ENCODE data around the gene PALLD. TPM values are rescaled to one million over a fixed set of nuclear protein-coding genes. Genes with fewer than 3 reads are reported as not detected.

The PALLD gene
- polyA plus RNA-seq, 1 donor (not counting 4 experiments of a cell fraction or from before 2014, with no cell fraction given): 136 TPM

DNA sequence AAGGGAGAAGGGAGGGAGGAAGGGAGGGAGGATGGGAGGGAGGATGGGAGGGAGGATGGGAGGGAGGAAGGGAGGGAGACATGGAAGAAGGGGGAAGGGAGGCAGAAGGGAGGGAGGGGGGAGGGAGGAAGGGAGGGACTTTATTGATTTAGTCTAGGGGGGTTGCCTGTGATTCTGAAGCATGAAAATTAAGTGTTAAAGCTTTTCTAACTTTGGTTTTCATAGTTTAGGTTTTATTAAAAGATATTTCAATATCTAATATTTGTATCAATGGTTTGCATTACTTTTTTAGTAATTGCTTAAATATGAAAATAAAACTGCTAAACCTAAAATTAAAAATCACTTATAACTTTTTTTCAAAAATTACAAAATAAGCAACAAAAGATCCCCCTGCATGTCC is 2.4 kb downstream of the PALLD start:
- H3K79me2 ChIP-seq (ENCODE audit: control insufficient read depth, insufficient read depth, low read length): no peaks in the 10 kb centered on the region
- no peaks in the 10 kb centered on the region for H3K9me1 ChIP-seq (ENCODE audit: control insufficient read depth, extremely low read depth, insufficient read depth, low read length)
- H3K4me1 ChIP-seq (ENCODE audit: control insufficient read depth, extremely low read depth, insufficient read depth, low read length): no peaks in the 10 kb centered on the region
- dilution Hi-C loops (cut with MboI; ENCODE audit: extremely low pct_ligation_motif_present, low sequenced_read_pairs): no loop called here
- no peaks in the 10 kb centered on the region for H3K36me3 ChIP-seq (ENCODE audit: control insufficient read depth in 2 of 2, extremely low read depth in 1 of 2, insufficient read depth in 2 of 2, low read length in 2 of 2)
- H3K27ac ChIP-seq (ENCODE audit: control insufficient read depth, insufficient read depth, low read length): no peak overlapping the region
- no peaks in the 10 kb centered on the region for H3K27me3 ChIP-seq (ENCODE audit: control insufficient read depth, extremely low read depth, insufficient read depth, low read length)
- no peak for TF ChIP-seq EZH2 (IDR thresholded peaks at IDR 0.05; ENCODE audit: low read length)
- TF ChIP-seq CTCF (optimal IDR thresholded peaks at IDR 0.05 in 1 of 3, IDR thresholded peaks at IDR 0.05 in 1 of 3, conservative IDR thresholded peaks at IDR 0.05 in 1 of 3; ENCODE audit: extremely low read depth in 1 of 3, insufficient read depth in 2 of 3, low read length in 3 of 3): no peak
- H3K4me3 ChIP-seq (ENCODE audit: control insufficient read depth in 2 of 3, extremely low read depth in 1 of 3, insufficient read depth in 2 of 3, low read depth in 1 of 3, low read length in 3 of 3): no peak overlapping the region
- no peaks in the 10 kb centered on the region for H4K20me1 ChIP-seq (ENCODE audit: control insufficient read depth, extremely low read depth, insufficient read depth, low read length)
- DNase-seq (ENCODE audit: low read depth, low spot score): no peak
- H2AFZ ChIP-seq (ENCODE audit: control insufficient read depth, low read length): no peak overlapping the region
- no peak overlapping the region for H3K9ac ChIP-seq (ENCODE audit: control insufficient read depth, extremely low read depth, insufficient read depth, low read length)
- H3K9me3 ChIP-seq (ENCODE audit: control insufficient read depth, low read depth, low read length): no peaks in the 10 kb centered on the region
- no peak for FAIRE-seq
- H3K4me2 ChIP-seq (ENCODE audit: control insufficient read depth, extremely low read depth, insufficient read depth, low read depth, low read length): no peak overlapping the region

GRCh38 chr4:168501407-168501806 is 4.6 kb downstream of the PALLD start:
- TF ChIP-seq EZH2 (IDR thresholded peaks at IDR 0.05; ENCODE audit: low read length) (no peak), CTCF (optimal IDR thresholded peaks at IDR 0.05 in 1 of 3, IDR thresholded peaks at IDR 0.05 in 1 of 3, conservative IDR thresholded peaks at IDR 0.05 in 1 of 3; ENCODE audit: extremely low read depth in 1 of 3, insufficient read depth in 2 of 3, low read length in 3 of 3) (no peak)
- FAIRE-seq (no peak), DNase-seq (ENCODE audit: low read depth, low spot score) (no peak)
- Histone ChIP-seq H3K9me1 (ENCODE audit: control insufficient read depth, extremely low read depth, insufficient read depth, low read length) (no peaks in the 10 kb centered on the region), H3K27me3 (ENCODE audit: control insufficient read depth, extremely low read depth, insufficient read depth, low read length) (no peaks in the 10 kb centered on the region), H3K79me2 (ENCODE audit: control insufficient read depth, insufficient read depth, low read length) (no peaks in the 10 kb centered on the region), H2AFZ (ENCODE audit: control insufficient read depth, low read length) (no peak overlapping the region), H3K9me3 (ENCODE audit: control insufficient read depth, low read depth, low read length) (no peaks in the 10 kb centered on the region), H3K4me3 (ENCODE audit: control insufficient read depth in 2 of 3, extremely low read depth in 1 of 3, insufficient read depth in 2 of 3, low read depth in 1 of 3, low read length in 3 of 3) (no peak overlapping the region), H4K20me1 (ENCODE audit: control insufficient read depth, extremely low read depth, insufficient read depth, low read length) (no peaks in the 10 kb centered on the region), H3K9ac (ENCODE audit: control insufficient read depth, extremely low read depth, insufficient read depth, low read length) (no peak overlapping the region), H3K4me1 (ENCODE audit: control insufficient read depth, extremely low read depth, insufficient read depth, low read length) (no peaks in the 10 kb centered on the region), H3K27ac (ENCODE audit: control insufficient read depth, insufficient read depth, low read length) (no peak overlapping the region), H3K36me3 (ENCODE audit: control insufficient read depth in 2 of 2, extremely low read depth in 1 of 2, insufficient read depth in 2 of 2, low read length in 2 of 2) (no peaks in the 10 kb centered on the region), H3K4me2 (ENCODE audit: control insufficient read depth, extremely low read depth, insufficient read depth, low read depth, low read length) (no peak overlapping the region)
- dilution Hi-C loops (cut with MboI; ENCODE audit: extremely low pct_ligation_motif_present, low sequenced_read_pairs): no loop called here

Data from keratinocyte (primary cell).